Skeletal muscle satellite cell (primary cell): Measurements from ENCODE around the gene HOXA1. TPM values are rescaled to one million over a fixed set of nuclear protein-coding genes. Genes with fewer than 3 reads are reported as not detected.

Experiments used
- small RNA-seq: library from RNA; depleted of rRNA; stranded (forward); fragments of <200 nt; gene quantifications from one replicate; pipeline ENCODE3, GENCODE V24; 2012

HOXA1 gene

Small RNA genes lying within 50 kb of the gene (small RNA-seq; reads per million reads assigned to genes)
- gene RF01977, result not detected
